ENCODE data around the gene C2orf76.

DNA sequence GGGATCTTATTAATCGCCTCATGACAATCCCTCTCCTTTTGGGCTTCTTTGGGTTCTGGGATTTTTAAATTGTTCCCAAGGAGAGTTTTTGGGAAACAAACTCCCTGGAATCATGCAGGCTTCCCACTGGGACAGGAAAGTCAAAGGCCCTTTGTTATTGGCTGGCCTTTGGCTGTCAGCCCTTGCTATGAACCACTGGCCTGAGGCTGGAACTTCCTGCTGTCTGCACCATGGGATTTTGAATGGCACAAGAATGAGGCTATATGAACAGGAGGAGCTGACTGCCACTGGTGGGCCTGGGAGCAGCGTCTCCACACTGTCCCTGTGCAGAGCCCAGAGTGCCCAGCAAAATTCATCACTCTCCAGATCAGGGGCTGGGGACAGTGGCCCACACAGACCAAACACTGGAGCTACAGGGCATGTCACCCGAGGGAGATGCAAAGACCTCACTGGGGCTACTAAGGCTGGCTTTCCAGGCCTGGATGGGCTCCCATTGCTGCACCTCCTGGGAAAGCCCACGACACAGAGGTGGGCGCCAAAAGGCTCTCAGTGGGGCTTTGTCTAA is 107.3 kb downstream of the C2orf76 start:
- no peak for TF ChIP-seq POLR2AphosphoS5 (IDR thresholded peaks at IDR 0.05)
- TF ChIP-seq, protein P1, sequence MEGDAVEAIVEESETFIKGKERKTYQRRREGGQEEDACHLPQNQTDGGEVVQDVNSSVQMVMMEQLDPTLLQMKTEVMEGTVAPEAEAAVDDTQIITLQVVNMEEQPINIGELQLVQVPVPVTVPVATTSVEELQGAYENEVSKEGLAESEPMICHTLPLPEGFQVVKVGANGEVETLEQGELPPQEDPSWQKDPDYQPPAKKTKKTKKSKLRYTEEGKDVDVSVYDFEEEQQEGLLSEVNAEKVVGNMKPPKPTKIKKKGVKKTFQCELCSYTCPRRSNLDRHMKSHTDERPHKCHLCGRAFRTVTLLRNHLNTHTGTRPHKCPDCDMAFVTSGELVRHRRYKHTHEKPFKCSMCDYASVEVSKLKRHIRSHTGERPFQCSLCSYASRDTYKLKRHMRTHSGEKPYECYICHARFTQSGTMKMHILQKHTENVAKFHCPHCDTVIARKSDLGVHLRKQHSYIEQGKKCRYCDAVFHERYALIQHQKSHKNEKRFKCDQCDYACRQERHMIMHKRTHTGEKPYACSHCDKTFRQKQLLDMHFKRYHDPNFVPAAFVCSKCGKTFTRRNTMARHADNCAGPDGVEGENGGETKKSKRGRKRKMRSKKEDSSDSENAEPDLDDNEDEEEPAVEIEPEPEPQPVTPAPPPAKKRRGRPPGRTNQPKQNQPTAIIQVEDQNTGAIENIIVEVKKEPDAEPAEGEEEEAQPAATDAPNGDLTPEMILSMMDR (IDR thresholded peaks at IDR 0.05): no peak
